Measurements from ENCODE around the gene FOXP1. TPM values are rescaled to one million over a fixed set of nuclear protein-coding genes. Genes with fewer than 3 reads are reported as not detected.

FOXP1 gene
- total and polyA plus RNA-seq, 2 of the 8 experiments (the other 6 are each of a cell fraction or from before 2014, with no cell fraction given): 13.9 to 25.4 TPM

- no peak for TF ChIP-seq CHD7 (IDR thresholded peaks at IDR 0.05; ENCODE audit: insufficient replicate concordance, low read length)
- no peak for TF ChIP-seq TAF1 (IDR thresholded peaks at IDR 0.05; ENCODE audit: low read depth, low read length)
- no peak for TF ChIP-seq CREB1 (IDR thresholded peaks at IDR 0.05)
- TF ChIP-seq USF2 (IDR thresholded peaks at IDR 0.05; ENCODE audit: low read length): peak; percentile 52; the same call in 1 of the 2 replicates
- no peak for TF ChIP-seq TAF7 (optimal IDR thresholded peaks at IDR 0.05; ENCODE audit: borderline replicate concordance, low read depth, low read length)
- no peak for TF ChIP-seq CBX8 (IDR thresholded peaks at IDR 0.05; ENCODE audit: borderline replicate concordance, low read depth, low read length)
- TF ChIP-seq SP1 (IDR thresholded peaks at IDR 0.05; ENCODE audit: low read depth, low read length): 0 out of 2 replicates have a peak, but pooled peaks have one; percentile 16
- TF ChIP-seq HDAC2 (IDR thresholded peaks at IDR 0.05; ENCODE audit: borderline replicate concordance in 1 of 2, low read depth in 2 of 2, low read length in 2 of 2): no peak
These were observed 115.0 kb downstream of the FOXP1 start (continued) for GRCh38 chr3:71468311-71469137.

Data from H1 (cell line).